ENCODE results near the gene ARHGAP24.
A peak's percentile ranks its signal among the peaks of the same experiment; 100 is the strongest.
"Not testable (repeated sequence)": the region's sequence is repeated elsewhere in the genome, so short reads cannot be mapped to it uniquely, and the experiment has no call there.

Gene ARHGAP24

DNA sequence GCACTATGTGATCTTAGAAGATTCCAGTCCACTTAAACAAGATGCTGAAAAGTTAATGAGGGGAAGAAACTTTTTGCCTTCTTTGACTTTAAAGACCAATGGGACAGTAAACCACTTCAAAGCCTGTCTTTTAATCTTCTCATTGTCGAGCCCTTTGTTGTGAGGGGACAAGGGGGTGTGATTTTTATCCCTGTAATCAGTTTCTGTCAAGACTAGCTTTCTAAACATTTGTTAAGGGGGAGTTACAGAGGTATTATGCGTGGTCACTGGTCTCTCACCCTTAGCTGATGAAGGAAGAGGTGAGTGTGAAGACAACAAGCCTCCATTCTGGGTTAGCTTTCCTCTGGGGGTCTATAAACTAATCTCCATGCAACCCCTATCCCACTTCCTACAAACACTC is 409.3 kb downstream of the ARHGAP24 start:
- in situ Hi-C loops (cut with HindIII; ENCODE audit: low pct_ligation_motif_present, low pct_unique_long_range_greater_than_20kb, low sequenced_read_pairs), result no loop called here
- DNase-seq, result no peak

DNA sequence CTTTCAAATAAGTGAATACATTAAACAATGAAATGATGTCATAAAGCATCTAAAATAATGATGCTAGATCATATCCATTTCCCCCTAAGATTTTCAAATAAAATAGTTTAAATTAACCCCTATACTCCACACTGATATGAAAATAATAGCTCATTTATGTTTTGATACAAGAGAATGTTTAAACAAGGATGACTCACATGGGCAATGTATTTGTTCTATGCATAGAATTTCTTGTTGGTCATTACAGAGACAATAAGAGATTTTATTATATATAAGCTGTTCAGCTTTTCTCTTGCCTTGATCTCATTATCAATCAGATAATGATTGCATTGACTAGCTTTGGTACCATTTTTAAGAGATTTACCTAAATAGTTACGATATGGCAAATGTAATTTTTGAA is 411.7 kb downstream of the ARHGAP24 start:
- no peak for DNase-seq
- in situ Hi-C loops (cut with HindIII; ENCODE audit: low pct_ligation_motif_present, low pct_unique_long_range_greater_than_20kb, low sequenced_read_pairs), result no loop called here

DNA sequence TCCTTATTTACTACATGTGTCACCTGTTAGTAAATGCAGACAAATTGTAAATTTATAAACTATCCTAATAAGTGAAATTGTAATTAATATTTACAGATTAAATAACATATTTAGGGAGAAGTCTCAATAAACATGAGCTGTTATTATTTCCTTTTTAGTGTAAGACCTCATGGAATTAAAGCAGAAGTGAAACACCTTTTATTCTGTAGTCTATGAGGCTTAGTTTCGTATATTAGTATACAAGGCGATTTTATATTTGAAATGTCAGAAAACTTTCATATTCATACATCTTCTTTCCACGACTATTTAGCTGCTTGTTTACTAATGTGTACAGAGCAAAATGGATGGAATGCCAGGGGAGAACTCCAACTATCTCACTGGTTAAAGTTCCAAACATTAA is 414.4 kb downstream of the ARHGAP24 start:
- DNase-seq, result no peak
- in situ Hi-C loops (cut with HindIII; ENCODE audit: low pct_ligation_motif_present, low pct_unique_long_range_greater_than_20kb, low sequenced_read_pairs), result no loop called here

DNA sequence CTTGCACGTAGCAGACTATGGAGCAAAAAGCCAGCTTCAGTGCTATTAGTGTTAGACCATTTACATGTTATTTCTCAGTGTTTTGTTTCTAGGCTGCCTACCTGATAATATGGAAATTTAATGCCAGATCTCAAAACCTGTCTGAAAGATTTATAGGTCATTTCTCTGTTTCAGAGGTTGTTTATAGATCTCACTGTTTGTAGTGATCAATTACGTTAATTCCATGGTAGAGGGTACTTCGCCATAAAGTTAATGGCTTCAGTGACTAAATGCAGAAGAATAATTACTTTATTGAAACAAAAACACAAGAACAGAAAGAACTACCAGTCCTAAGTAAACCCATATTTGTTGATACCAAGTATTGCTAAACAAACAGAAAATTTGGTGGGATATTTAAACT is 420.8 kb downstream of the ARHGAP24 start:
- in situ Hi-C loops (cut with HindIII; ENCODE audit: low pct_ligation_motif_present, low pct_unique_long_range_greater_than_20kb, low sequenced_read_pairs), result no loop called here
- no peak for DNase-seq

DNA sequence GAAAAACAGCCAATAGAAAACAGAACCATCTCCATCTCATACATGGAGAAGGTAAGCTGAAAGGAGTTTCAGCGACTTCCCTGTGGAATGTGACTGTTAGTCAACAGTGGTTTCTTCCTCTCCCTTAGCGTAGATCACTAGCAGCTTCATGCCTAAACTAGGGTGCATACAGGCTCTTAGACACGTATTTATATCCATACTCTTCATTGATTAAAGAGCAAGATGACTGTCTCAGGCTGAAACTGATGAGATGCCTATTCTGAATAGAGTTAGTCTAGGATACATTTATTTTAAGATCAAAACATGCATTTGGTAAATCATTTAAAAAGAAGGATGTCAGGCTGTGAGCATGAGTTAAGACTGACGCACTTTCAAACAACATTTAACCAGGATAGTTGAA is 423.3 kb downstream of the ARHGAP24 start:
- DNase-seq, result no peak
- in situ Hi-C loops (cut with HindIII; ENCODE audit: low pct_ligation_motif_present, low pct_unique_long_range_greater_than_20kb, low sequenced_read_pairs), result no loop called here

DNA sequence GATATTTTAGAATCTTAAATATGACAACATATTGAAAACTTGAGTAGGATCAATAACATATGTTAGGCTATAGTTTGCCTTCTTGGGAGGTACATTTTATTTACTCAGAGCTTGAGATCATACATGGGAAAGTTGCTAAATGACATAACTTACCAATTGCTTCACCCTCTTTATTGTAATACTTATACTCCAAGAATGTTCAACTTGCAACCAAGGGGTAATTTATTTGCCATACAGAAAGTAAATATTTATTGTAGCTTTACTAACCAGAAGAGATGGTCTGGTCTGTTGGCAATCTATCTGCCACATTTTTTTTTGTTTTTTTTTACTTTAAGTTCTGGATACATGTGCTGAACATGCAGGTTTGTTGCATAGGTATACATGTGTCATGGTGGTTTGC is 426.6 kb downstream of the ARHGAP24 start:
- no peak for DNase-seq

DNA sequence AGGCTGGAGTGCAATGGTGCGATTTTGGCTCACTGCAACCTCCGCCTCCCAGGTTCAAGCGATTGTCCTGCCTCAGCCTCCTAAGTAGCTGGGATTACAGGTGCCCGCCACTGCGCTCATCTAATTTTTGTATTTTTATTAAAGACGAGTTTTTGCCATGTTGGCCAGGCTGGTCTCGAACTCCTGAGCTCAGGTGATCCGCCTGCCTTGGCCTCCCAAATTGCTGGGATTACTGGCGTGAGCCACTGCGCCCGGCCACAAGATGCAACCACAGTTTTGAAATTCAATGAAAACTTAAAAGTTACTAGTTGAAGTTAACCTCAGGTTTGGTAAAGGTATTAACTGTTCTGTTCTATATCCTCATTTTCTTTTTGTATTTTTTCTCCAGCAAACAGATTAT is 427.7 kb downstream of the ARHGAP24 start:
- in situ Hi-C loops (cut with HindIII; ENCODE audit: low pct_ligation_motif_present, low pct_unique_long_range_greater_than_20kb, low sequenced_read_pairs); DNase-seq: not testable (repeated sequence)

More for the DNA sequence above, 426.6 kb downstream of the ARHGAP24 start:
- in situ Hi-C loops (cut with HindIII; ENCODE audit: low pct_ligation_motif_present, low pct_unique_long_range_greater_than_20kb, low sequenced_read_pairs), result no loop called here

DNA sequence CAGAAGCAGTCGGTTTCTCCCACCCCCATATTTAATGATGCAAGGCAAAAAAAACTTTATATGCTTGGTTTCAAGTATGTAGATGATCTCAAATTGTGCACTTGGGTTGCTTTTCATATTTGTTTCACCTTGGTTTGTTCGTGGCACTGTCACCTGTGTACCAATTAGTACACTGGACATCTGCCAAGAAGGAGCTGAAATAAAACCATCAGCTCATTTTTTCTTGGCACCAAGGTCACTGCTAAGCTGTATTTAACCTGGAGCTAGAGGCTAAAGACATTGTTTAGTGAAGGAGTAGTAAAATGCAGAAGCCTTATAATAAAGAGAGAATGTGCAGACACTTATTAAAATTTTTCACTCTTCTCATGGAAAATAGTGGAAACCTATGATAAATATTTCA is 430.8 kb downstream of the ARHGAP24 start:
- no peak for DNase-seq
- in situ Hi-C loops (cut with HindIII; ENCODE audit: low pct_ligation_motif_present, low pct_unique_long_range_greater_than_20kb, low sequenced_read_pairs), result no loop called here

DNA sequence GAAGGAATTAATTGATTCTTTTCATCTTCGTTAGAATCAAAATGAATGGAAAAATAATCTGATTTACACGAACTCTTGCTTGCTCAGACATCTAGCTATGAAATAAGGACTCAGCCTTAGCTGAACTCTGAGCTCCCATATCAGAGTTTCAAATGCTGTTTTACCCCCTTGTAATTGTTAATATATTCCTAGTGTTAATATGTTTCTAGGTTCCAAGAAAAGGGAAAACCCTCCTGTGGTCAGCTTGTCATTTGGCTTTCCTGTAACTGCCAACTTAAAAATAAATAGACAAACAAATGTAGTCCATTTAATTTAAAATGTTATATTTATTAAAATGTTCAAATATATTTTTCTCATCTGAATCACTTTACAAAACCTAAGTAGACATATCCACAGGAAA is 432.1 kb downstream of the ARHGAP24 start:
- in situ Hi-C loops (cut with HindIII; ENCODE audit: low pct_ligation_motif_present, low pct_unique_long_range_greater_than_20kb, low sequenced_read_pairs), result no loop called here
- no peak for DNase-seq

DNA sequence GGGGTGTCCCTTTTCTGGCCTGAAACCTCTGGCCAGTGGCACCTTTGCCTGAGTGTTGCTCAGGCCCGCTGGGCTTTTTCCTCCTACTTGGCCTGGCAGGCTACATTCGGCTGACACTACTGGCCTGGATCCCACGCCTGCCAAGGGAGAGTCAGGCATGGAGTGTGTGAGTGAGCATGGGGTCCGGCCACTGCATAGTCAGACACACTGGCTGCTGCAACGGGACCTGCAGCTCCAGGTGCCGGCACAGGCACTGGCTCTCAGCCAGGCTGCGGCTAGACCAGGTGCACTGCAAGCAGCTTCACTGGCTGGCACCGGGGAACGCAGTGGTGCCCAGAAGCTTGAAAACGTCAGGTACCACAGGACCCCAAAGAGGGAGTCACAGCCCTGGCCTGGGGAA is 434.9 kb downstream of the ARHGAP24 start:
- no peak for DNase-seq
- in situ Hi-C loops (cut with HindIII; ENCODE audit: low pct_ligation_motif_present, low pct_unique_long_range_greater_than_20kb, low sequenced_read_pairs), result no loop called here

DNA sequence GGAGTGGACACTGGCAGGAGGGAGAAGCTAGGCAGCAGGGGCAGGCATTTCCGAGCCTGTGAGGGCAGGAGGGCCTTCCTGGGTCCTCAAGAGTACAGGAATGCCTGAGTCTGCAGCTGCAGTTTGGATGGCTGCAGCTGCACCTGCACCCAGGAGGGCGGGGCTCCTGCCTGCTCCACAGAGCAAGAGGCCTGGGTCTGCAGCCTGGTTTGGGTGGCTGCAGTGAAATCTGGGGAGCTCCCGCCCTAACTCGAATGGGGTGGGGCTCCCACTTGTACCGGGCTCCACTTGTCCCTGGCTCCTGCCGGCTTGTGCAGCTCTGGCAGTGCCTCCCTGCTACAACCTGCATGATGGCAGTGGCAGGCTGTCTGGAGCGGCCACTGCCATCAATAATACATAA is 436.0 kb downstream of the ARHGAP24 start:
- in situ Hi-C loops (cut with HindIII; ENCODE audit: low pct_ligation_motif_present, low pct_unique_long_range_greater_than_20kb, low sequenced_read_pairs), result no loop called here
- no peak for DNase-seq

DNA sequence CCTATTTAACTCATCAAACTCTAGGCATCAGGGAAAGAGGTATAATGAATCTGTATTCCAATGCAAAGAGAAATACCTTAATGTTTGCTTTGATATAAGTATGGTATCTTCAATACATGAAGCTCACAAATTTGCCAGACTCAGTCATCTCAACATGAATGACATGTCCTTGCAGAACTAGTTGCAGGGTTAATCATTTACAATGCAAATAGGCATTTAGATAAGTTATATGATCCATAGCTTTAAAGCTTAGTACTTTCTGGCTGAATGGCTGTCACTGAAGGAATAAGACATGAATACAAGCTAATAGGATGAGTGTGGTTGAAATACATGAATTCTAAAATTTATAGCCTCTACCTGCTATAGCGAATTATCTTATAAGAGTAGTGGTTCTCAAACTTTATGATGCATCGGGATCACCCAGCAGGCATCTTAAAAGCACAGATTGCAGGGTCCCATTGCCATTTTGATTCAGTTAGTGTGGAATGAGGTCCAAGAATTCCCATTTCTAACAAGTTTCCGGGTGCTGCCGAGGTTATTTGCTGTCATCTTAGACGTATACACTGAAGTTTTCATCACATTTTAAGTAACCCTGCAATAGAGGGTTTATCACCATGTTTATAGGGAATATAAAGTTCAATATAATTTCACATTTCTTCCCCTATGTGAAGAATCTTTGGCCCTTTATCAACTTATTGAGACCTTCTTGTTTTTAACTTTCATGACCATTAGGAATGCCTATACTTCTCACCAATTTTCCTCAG is 439.2 kb downstream of the ARHGAP24 start:
- in situ Hi-C loops (cut with HindIII; ENCODE audit: low pct_ligation_motif_present, low pct_unique_long_range_greater_than_20kb, low sequenced_read_pairs), result no loop called here
- DNase-seq, result no peak

DNA sequence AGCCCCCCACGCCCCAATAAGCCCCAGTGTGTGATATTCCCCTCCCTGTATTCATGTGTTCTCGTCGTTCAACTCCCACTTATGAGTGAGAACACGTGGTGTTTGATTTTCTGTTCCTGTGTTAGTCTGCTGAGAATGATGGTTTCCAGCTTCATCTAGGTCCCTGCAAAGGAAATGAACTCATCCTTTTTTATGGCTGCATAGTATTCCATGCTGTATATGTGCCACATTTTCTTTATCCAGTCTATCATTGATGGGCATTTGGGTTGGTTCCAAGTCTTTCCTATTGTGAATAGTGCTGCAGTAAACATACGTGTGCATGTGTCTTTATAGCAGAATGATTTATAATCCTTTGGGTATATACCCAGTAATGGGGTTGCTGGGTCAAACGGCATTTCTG is 440.6 kb downstream of the ARHGAP24 start:
- DNase-seq; in situ Hi-C loops (cut with HindIII; ENCODE audit: low pct_ligation_motif_present, low pct_unique_long_range_greater_than_20kb, low sequenced_read_pairs): not testable (repeated sequence)

DNA sequence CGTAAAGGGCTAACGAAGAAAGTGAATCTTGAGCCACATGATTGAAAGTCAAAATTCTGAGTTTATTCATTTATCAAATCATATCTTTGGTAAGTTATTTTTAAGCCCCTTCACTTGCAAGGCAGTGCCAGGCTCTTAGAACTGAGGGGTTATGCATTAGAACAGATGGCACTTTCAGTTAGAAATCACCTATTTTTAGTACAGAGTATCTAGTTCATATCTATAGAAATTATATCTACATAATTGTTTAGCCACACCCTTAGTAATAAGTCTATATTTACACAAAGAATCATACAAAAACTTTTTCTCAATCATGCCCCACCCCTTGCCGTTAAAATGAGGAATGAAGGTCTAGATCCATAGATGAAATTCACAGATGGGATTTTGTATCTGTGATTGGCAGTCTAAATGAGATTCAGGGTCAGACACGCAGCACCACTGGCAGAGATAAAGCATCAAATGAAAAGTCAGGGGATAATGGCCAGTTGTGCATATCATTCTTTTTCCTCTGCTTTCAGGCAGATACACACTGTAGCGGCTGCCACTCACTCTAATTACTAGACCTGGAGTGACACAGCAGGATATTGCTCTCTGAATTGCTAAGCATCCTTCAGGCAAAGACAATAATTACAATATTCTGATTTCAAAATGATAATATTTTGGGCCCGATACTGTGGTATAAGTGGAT is 444.4 kb downstream of the ARHGAP24 start:
- no peak for DNase-seq
- in situ Hi-C loops (cut with HindIII; ENCODE audit: low pct_ligation_motif_present, low pct_unique_long_range_greater_than_20kb, low sequenced_read_pairs), result no loop called here

DNA sequence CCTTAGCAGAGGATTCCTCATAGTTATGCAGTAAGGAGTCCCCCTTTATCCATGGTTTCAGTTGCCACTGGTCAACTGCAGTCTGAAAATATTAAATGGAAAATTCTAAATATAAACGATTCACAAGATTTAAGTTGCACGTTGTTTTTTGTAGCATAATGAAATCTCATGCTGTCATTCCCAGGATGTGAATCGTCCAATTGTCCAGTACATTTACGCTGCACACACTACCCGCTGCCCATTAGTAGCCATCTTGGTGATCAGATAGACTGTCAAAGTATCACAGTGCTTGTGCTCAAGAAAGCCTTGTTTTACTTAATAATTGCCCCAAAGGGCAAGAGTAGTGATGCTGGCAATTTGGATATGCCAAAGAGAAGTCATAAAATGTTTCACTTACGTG is 450.1 kb downstream of the ARHGAP24 start:
- no peak for DNase-seq
- in situ Hi-C loops (cut with HindIII; ENCODE audit: low pct_ligation_motif_present, low pct_unique_long_range_greater_than_20kb, low sequenced_read_pairs), result no loop called here

DNA sequence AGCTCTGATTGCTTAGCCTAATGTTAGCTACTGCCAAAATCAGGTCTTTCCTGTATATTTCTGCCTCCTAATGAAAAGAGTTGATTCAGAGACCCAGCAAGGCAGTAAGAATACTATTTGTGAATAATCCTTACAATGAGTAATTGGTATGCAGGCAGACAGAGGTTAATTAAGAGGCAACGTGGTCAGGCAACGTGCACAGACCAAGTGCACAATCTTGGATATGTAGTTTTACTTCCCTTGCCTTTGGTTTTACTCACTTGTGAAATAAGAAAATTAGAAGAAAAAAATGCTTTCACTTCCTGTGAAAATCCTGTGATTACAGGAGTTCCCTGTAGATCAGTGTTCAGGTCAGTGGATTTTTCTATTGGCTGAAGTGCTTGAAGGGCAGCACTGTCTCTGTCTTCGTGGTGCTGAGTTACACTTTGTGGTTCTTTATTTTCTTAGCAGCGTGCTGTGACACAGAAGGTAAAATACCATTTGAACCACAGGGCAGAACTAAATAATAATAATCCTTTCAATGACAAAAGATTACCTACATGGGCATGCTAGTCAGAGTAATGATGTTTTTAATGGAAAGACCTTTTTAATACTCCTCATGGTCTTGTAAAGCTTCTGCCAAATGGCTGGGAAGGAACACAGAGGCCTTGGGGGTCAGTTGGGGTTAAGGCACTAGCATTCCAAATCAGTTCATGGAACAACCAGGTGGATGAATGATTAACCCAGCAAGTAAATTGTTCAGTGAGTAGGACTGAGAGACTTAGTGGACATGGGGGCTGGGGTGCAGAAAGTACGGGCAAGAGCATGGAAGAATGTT is 454.0 kb downstream of the ARHGAP24 start:
- peak; percentile 94 for DNase-seq
- in situ Hi-C loops (cut with HindIII; ENCODE audit: low pct_ligation_motif_present, low pct_unique_long_range_greater_than_20kb, low sequenced_read_pairs), result no loop called here

DNA sequence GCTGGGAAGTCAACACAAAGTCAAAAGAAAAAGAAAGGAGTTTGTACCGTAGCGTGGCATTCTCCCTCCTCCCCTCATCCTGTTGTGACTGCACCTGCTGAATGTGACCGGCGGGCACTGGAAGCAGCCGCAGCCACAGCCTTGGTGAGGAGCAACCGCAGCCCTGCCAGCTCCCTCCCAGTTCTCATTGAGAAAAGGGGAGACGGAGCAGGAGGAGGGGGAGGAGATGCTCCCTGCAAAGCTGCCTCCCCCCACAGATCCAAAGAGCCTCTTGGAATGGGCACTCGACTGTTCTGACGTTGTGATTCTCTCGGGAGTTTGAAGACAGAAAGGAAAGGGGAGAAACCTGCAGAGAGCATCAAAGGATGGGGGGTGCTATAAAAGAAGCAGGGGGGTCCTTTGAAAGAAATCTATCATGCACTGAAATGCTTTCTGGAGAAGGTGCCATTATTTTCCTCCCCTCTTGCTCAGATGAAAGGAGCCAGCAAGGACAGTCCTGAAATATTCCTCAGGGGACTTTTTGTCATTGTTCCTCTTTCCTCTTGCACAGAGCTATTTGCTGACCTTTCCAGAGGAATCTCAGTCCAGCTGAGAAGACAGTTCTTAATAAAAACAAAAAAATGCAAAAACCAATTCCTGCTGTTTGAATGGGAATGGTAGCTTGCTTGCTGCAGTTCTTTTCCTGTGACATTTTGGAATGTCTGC is 455.2 kb downstream of the ARHGAP24 start:
- peak; percentile 88 for DNase-seq
- in situ Hi-C loops (cut with HindIII; ENCODE audit: low pct_ligation_motif_present, low pct_unique_long_range_greater_than_20kb, low sequenced_read_pairs), result no loop called here

DNA sequence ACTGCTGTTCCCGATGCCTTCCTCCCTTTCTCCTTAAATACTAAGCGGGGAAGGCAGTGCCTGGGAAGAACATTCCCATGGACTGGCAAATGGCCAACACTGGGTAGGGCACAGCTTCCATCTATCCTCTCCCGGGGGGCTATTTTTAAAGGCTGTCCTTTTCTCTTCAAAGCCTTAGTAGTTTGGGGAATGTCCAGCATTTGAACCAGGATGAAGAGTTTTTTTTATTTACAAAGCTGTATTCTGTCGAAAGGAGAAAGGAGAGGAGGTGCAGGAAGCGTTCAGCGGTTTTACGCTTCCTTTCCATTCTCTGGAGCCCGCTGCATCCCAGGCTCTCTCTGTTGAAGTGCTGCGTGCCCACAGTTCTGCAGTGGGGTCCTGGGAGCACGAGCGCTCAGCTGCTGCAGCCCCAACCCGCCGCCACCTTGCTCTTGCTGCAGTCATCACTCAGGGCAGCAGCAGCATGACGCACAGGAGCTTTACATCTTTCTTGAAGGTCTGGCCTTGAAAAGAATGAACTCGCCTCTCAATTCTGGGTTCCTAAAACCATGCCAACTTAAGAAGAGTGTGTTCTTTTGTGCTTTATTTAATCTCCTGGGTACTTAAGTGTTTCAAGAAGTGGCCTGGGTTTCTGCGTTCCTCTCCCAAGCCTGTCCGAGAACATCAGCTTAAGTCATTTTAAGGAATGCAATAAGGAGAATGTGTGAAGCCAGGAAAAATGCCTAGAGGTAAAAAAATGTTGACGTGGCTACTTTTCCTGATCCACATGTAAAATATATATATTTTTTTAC is 457.7 kb downstream of the ARHGAP24 start:
- in situ Hi-C loops (cut with HindIII; ENCODE audit: low pct_ligation_motif_present, low pct_unique_long_range_greater_than_20kb, low sequenced_read_pairs), result no loop called here
- DNase-seq, result no peak
